GM10248 (cell line): ENCODE data around the gene RAMP1.
"Not testable (repeated sequence)": the region's sequence is repeated elsewhere in the genome, so short reads cannot be mapped to it uniquely, and the experiment has no call there.

ENCODE experiments used
- CTCF ChIA-PET: fragments of 300-600 bp; sonication (Branson Sonifier 250); formaldehyde crosslinking; extraction: SDS; loops from one replicate; lab custom pipeline; 2021; ENCODE audit warnings: antibody characterized with exemption; lab: Yijun Ruan, JAX
- POLR2A ChIA-PET: fragments of 350-650 bp; sonication (Branson Sonifier 250); formaldehyde crosslinking; extraction: SDS; loops from one replicate; lab custom pipeline; 2020; ENCODE audit warnings: antibody characterized with exemption; lab: Yijun Ruan, JAX
- DNase-seq: peaks from one replicate; pipeline ENCODE4 v3.0.0; 2012; ENCODE audit errors: extremely low spot score
- CTCF ChIP-seq: IDR thresholded peaks from 2 replicates; pipeline ENCODE4 v1.5.1; 2012; ENCODE audit warnings: mild to moderate bottlenecking, low read depth; ENCODE audit errors: extremely low read depth, missing control alignments, control extremely low read depth

RAMP1 gene

GRCh38 chr2:237864940-237865622 lies 5.7 kb downstream of the RAMP1 start:
- POLR2A ChIA-PET, result no interaction called here
- CTCF ChIA-PET, result no interaction called here
- TF ChIP-seq CTCF, result no peak
- no peak for DNase-seq

GRCh38 chr2:237865623-237866041 lies 6.2 kb downstream of the RAMP1 start:
- ChIA-PET CTCF (no interaction called here), POLR2A (no interaction called here)
- no peak for DNase-seq
- peak; percentile 9 for TF ChIP-seq CTCF

GRCh38 chr2:237866101-237866621 lies 6.7 kb downstream of the RAMP1 start:
- no peak for TF ChIP-seq CTCF
- POLR2A ChIA-PET, result no interaction called here
- DNase-seq, result no peak
- CTCF ChIA-PET, result no interaction called here

GRCh38 chr2:237867465-237867864 lies 8.0 kb downstream of the RAMP1 start:
- POLR2A ChIA-PET, result no interaction called here

GRCh38 chr2:237868074-237868473 lies 8.7 kb downstream of the RAMP1 start:
- DNase-seq, POLR2A ChIA-PET, CTCF ChIA-PET: not testable (repeated sequence)

More at GRCh38 chr2:237867465-237867864, 8.0 kb downstream of the RAMP1 start:
- no peak for DNase-seq
- CTCF ChIA-PET, result no interaction called here
- no peak for TF ChIP-seq CTCF

- DNase-seq, result no peak
- TF ChIP-seq CTCF, result no peak
- ChIA-PET POLR2A (no interaction called here), CTCF (interaction anchor here (1.4 kb wide), 1 partner anchor 23 kb away, joined by 3 read pairs; no protein-coding TSS in a partner anchor)
These were observed 9.4 kb downstream of the RAMP1 start for GRCh38 chr2:237868631-237869342.
